ENCODE measurements around the gene MRPS2.

Gene MRPS2

DNA sequence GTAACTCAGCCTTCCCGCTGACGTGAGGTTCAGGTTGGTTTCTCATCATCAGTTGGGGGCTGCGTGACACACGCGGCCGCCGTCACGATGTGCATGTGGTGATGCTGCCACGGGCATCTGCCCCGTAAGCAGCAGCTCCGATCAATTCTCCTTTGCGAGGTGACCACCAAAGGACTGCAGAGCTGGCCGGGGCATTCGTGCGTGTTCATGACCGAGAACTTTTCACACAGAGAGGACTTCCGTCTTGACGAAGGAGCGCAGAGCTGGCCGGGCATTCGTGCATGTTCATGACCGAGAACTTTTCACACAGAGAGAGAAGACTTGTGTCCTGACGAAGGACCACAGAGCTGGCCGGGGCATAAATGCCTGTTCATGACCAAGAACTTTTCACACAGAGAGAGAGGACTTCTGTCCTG, 16.9 kb downstream of the MRPS2 start:
- TF ChIP-seq, protein P1, sequence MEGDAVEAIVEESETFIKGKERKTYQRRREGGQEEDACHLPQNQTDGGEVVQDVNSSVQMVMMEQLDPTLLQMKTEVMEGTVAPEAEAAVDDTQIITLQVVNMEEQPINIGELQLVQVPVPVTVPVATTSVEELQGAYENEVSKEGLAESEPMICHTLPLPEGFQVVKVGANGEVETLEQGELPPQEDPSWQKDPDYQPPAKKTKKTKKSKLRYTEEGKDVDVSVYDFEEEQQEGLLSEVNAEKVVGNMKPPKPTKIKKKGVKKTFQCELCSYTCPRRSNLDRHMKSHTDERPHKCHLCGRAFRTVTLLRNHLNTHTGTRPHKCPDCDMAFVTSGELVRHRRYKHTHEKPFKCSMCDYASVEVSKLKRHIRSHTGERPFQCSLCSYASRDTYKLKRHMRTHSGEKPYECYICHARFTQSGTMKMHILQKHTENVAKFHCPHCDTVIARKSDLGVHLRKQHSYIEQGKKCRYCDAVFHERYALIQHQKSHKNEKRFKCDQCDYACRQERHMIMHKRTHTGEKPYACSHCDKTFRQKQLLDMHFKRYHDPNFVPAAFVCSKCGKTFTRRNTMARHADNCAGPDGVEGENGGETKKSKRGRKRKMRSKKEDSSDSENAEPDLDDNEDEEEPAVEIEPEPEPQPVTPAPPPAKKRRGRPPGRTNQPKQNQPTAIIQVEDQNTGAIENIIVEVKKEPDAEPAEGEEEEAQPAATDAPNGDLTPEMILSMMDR (IDR thresholded peaks at IDR 0.05; ENCODE audit: low read depth, low read length): no peak
- H3K4me3 ChIP-seq (replicated peaks in 1 of 2; ENCODE audit: low read depth in 2 of 2, low read length in 2 of 2): no peak overlapping the region
- DNase-seq (ENCODE audit: low read depth in 2 of 2): no peak

DNA sequence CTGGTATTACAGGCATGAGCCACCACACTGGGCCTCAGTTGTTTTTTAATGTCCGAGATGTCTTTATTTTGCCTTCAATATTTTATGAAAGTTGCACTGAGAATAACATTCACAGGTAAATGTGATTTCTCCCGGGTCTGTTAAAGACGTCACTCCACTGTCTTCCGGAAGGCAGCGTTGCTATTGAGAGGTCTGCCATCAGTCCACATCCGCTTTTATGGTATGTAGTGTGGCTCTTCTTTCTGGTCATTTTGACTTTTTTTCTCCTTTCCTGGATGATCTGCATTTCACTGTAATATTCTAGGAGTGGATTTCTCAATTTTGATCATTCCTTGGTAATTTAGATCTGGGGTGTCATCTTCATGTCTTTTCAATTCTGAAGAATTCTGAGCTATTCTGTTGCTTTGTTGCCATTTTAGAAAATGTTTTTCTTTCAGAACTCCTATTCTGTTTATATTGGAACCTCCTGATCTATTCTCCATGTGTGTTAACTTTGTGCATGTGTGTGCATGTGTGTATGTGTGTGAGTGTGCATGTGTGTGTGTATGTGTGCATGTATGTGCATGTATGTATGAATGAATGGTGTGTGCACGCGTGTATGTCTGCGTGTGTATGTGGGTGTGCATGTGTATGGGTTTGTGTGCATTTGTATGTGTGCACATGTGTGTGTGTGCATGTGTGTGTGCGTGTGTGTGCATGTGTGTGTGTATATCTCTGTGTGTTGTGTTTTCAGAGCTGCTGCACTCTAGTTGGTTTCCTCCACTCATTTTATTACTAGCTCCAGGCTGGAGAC, 18.9 kb downstream of the MRPS2 start:
- no peak for DNase-seq (ENCODE audit: low read depth in 2 of 2)
- H3K4me3 ChIP-seq (replicated peaks in 1 of 2; ENCODE audit: low read depth in 2 of 2, low read length in 2 of 2): no peak overlapping the region
- TF ChIP-seq, protein P1 (IDR thresholded peaks at IDR 0.05; ENCODE audit: low read depth, low read length): no peak

DNA sequence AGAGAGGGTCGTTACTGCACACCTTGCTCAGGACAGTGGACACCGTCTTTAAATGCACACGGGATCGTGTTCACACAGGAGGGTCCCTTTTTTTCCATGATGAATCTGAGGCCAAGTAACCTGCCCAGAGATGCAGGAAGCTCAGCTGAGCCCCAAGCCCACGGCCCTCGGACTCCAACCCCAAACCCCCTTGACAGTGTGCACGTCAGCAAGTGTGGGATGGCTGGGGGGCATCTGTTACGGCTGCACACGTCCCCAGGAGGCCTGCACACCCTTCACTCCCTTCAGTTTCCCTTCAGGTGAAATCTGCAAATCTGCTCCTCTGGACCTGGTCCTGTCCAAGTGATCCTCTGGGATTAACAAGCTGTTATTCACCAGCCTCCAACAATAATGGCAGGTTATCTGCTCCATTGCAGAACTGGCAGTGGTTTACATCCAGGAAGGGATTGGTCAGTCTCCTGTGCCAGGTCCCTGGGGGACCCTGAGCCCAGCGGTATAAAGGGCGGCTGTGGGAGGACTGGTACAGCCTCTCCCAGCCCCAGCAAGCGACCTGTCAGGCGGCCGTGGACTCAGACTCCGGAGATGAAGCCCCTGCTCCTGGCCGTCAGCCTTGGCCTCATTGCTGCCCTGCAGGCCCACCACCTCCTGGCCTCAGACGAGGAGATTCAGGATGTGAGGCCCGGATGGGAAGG, 20.6 kb downstream of the MRPS2 start, which contains the start of gene LCN1:
TSS of gene LCN1 (plus strand) at position 525 of the 692 bp plus-strand sequence. CDS start at position 583, 58 bp downstream.
- H3K4me3 ChIP-seq (replicated peaks in 1 of 2; ENCODE audit: low read depth in 2 of 2, low read length in 2 of 2): no peak within 1 kb of the TSS
- TF ChIP-seq, protein P1 (IDR thresholded peaks at IDR 0.05; ENCODE audit: low read depth, low read length): no peak
- DNase-seq (ENCODE audit: low read depth in 2 of 2): no peak

DNA sequence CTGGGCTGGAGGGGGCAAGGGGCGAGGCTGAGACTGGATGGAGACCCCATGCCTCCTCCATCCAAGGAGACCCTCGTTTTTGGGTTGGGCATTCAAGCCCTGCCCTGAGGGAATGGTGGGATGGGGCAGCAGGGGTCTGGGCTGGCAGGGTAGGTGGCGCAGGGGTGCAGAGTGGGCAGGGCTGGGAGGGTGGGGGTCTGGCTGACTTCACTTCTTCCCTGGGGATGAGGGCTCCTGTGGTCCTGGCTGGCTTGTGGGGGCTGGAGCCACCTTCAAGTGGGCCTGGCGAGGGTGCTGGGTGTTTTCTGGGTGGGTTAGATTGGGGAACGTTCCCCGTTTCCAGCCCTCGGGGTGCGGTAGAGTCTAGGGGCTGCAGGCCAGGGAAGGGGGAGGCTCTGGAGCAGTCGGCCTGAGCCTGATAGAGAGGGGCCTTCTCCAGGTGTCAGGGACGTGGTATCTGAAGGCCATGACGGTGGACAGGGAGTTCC, 21.2 kb downstream of the MRPS2 start:
- DNase-seq (ENCODE audit: low read depth in 2 of 2): no peak
- TF ChIP-seq, protein P1 (IDR thresholded peaks at IDR 0.05; ENCODE audit: low read depth, low read length): no peak
- H3K4me3 ChIP-seq (replicated peaks in 1 of 2; ENCODE audit: low read depth in 2 of 2, low read length in 2 of 2): no peak overlapping the region

DNA sequence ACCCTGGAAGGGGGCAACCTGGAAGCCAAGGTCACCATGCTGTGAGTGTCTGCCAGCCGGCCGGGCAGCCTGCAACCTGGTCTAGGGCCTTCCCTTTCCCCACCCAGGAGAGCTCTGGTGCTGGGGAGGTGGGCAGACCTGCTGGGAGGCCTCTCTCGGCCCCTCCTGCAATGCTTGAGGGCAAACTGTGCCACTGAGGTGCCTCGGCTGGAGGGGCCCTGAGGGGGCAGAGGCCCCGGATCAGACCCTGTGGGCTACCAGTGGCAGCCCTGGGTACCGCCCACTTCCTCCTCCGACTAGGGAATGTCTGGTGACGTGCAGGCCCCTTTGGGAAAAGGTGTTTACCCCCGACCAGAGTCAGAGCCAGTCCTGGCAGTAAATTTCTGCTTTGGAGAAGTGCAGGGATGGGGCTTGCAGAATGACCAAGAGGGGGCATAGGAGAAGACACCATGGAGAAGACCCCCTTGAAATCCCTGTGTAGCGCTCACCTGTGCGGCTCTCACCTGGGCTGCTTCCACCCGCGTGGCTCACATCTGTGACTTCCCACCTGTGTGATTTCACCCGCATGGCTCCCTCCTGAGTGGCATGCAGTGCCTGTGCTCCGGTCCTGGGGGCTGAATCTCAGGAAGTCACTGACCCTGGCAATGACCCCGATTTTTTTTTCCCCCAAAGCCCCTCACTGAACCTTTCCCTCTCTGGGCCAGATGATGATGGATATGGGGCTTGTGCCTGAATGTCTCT, 21.8 kb downstream of the MRPS2 start:
- TF ChIP-seq, protein P1 (IDR thresholded peaks at IDR 0.05; ENCODE audit: low read depth, low read length): no peak
- H3K4me3 ChIP-seq (replicated peaks in 1 of 2; ENCODE audit: low read depth in 2 of 2, low read length in 2 of 2): no peak overlapping the region
- no peak for DNase-seq (ENCODE audit: low read depth in 2 of 2)

DNA sequence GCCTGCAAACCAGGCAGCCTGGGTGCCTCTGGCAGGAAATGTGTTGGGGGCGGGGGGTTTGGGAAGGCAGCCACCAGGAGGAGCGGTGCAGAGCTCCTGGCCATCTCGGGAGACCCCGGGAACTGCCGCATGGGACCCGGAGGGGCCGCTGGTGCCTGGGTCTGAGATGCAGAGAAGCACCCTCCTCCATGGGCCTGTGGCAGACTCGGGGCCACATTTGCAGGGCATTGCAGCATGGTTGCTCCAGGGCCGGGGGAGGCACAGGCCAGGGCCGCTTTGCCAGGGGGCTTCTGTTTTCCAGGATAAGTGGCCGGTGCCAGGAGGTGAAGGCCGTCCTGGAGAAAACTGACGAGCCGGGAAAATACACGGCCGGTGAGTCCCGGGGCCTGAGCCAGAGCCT, 22.4 kb downstream of the MRPS2 start:
- no peak for DNase-seq (ENCODE audit: low read depth in 2 of 2)
- TF ChIP-seq, protein P1 (IDR thresholded peaks at IDR 0.05; ENCODE audit: low read depth, low read length): no peak
- no peak overlapping the region for H3K4me3 ChIP-seq (replicated peaks in 1 of 2; ENCODE audit: low read depth in 2 of 2, low read length in 2 of 2)
